HG03558 (cell line): Measurements from ENCODE around the gene PSAP.
A peak's percentile ranks its signal among the peaks of the same experiment; 100 is the strongest.

Experiments used
- ATAC-seq: cut with Tn5 transposase; IDR thresholded peaks from one replicate; pipeline ENCODE4 v1.9.1; 2021; ENCODE audit warnings: moderate number of reproducible peaks; ENCODE audit not compliant: unreplicated experiment; ENCODE audit errors: extremely low read depth

The PSAP gene

GRCh38 chr10:71771821-71772617 lies 79.0 kb downstream of the PSAP start:
- ATAC-seq = no peak

- ATAC-seq = no peak
Measured at GRCh38 chr10:71771204-71771603, 79.8 kb downstream of the PSAP start.

- no peak for ATAC-seq
Measured at GRCh38 chr10:71770789-71771188, 80.3 kb downstream of the PSAP start.

- no peak for ATAC-seq
Measured at GRCh38 chr10:71770255-71770654, 80.8 kb downstream of the PSAP start.

GRCh38 chr10:71769279-71769823 lies 81.7 kb downstream of the PSAP start:
- ATAC-seq = peak; percentile 19

DNA sequence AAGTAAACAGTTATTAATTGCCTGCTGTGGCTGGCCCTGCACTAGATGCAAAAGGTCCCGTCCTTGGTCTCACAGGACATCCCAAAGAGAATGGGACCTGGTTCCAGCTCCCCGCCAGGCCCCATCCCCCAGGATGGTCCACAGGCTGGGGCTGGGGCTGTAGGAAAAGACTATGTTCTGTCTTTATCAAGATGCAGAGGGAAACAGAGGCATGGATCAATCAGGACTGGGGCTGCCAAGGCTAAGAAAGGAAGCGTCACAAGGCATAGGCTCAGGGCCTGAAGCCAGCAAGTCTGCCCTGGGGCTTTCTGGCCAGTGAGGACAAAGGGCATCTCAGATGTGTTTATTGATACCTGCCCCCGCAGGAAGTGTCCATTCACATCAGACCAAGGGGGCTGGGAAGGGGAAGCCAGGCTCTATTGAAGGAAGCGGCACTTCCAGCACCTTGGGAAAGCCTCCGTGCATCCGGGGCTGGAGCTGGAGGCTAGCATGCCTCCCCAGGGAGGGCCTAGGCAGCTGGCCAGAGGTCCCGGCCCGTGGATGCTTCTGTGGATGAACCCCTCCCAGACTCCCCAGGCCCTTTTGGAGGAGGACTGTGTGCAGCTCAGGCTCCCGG lies 83.5 kb downstream of the PSAP start:
- no peak for ATAC-seq

GRCh38 chr10:71766717-71767419 lies 84.2 kb downstream of the PSAP start:
- ATAC-seq = no peak
